Measurements from ENCODE around the gene HRCT1. TPM values are rescaled to one million over a fixed set of nuclear protein-coding genes. Genes with fewer than 3 reads are reported as not detected.

The HRCT1 gene
- total RNA-seq, 1 donor from 2014 or later = not detected

- Mint-ChIP-seq H3K4me1 (ENCODE audit: low read depth) (peaks cover 16% of the 10 kb centered on the region), H3K4me3 (ENCODE audit: low read depth) (no peak overlapping the region), H3K9me3 (ENCODE audit: low read depth) (peaks cover 6% of the 10 kb centered on the region), H3K27ac (no peak overlapping the region), H3K36me3 (ENCODE audit: insufficient read depth) (no peaks in the 10 kb centered on the region), H3K27me3 (peaks cover 32% of the 10 kb centered on the region)
- no peak for DNase-seq (ENCODE audit: low spot score, unreplicated experiment)
- no peak for TF ChIP-seq CTCF (IDR thresholded peaks at IDR 0.05; ENCODE audit: unreplicated experiment)
Measured at GRCh38 chr9:35935755-35936509, 29.9 kb downstream of the HRCT1 start.

GRCh38 chr9:35937227-35937626, 31.2 kb downstream of the HRCT1 start:
- no peak for TF ChIP-seq CTCF (IDR thresholded peaks at IDR 0.05; ENCODE audit: unreplicated experiment)
- Mint-ChIP-seq H3K27me3 (peaks cover 35% of the 10 kb centered on the region), H3K4me3 (ENCODE audit: low read depth) (no peak overlapping the region), H3K9me3 (ENCODE audit: low read depth) (peaks cover 6% of the 10 kb centered on the region), H3K27ac (no peak overlapping the region), H3K4me1 (ENCODE audit: low read depth) (peaks cover 16% of the 10 kb centered on the region), H3K36me3 (ENCODE audit: insufficient read depth) (no peaks in the 10 kb centered on the region)
- DNase-seq (ENCODE audit: low spot score, unreplicated experiment) = no peak

- peaks cover 6% of the 10 kb centered on the region for H3K9me3 Mint-ChIP-seq (ENCODE audit: low read depth)
- no peak for TF ChIP-seq CTCF (IDR thresholded peaks at IDR 0.05; ENCODE audit: unreplicated experiment)
- H3K4me1 Mint-ChIP-seq (ENCODE audit: low read depth) = peaks cover 9% of the 10 kb centered on the region
- H3K27me3 Mint-ChIP-seq = peaks cover 37% of the 10 kb centered on the region
- no peak overlapping the region for H3K27ac Mint-ChIP-seq
- no peaks in the 10 kb centered on the region for H3K36me3 Mint-ChIP-seq (ENCODE audit: insufficient read depth)
- no peak overlapping the region for H3K4me3 Mint-ChIP-seq (ENCODE audit: low read depth)
- DNase-seq (ENCODE audit: low spot score, unreplicated experiment) = no peak
Measured at GRCh38 chr9:35938474-35939356, 32.7 kb downstream of the HRCT1 start.

- Mint-ChIP-seq H3K27me3 (peaks cover 41% of the 10 kb centered on the region), H3K36me3 (ENCODE audit: insufficient read depth) (no peaks in the 10 kb centered on the region), H3K27ac (no peak overlapping the region), H3K9me3 (ENCODE audit: low read depth) (peaks cover 6% of the 10 kb centered on the region), H3K4me1 (ENCODE audit: low read depth) (peaks cover 8% of the 10 kb centered on the region), H3K4me3 (ENCODE audit: low read depth) (no peak overlapping the region)
- no peak for TF ChIP-seq CTCF (IDR thresholded peaks at IDR 0.05; ENCODE audit: unreplicated experiment)
- no peak for DNase-seq (ENCODE audit: low spot score, unreplicated experiment)
Measured at GRCh38 chr9:35939679-35940250, 33.8 kb downstream of the HRCT1 start.
